Cardiac septum (tissue), 1 donor: Measurements from ENCODE around the gene PLEKHN1. TPM values are rescaled to one million over a fixed set of nuclear protein-coding genes. Genes with fewer than 3 reads are reported as not detected.

Source experiments
- DNase-seq: peaks from one replicate; pipeline ENCODE4 v3.0.0-alpha.2; 2020; ENCODE audit warnings: low spot score
- intact Hi-C: fragments of 100-400 bp; cut with DNase I; formaldehyde crosslinking; loops from one replicate; pipeline ENCODE4 v1.14.0; 2022
- total RNA-seq: library from RNA; stranded (reverse); fragmentation: NEBNext Ultra II Directional; extraction: Animal tissue kit (Norgen Biotek cat#: 25700); gene quantifications from one replicate; pipeline ENCODE4 v1.2.1, GENCODE V29; 2021
- donor health status: DM: no; HTN: no; CAD: no.

PLEKHN1 gene
- total RNA-seq, 1 donor from 2014 or later, result not detected

GRCh38 chr1:928825-929661 is 37.2 kb upstream of the PLEKHN1 start:
- intact Hi-C loops, result no loop called here
- no peak for DNase-seq

GRCh38 chr1:929712-930632 is 36.3 kb upstream of the PLEKHN1 start:
- intact Hi-C loops, result no loop called here
- no peak for DNase-seq

- no peak for DNase-seq
- intact Hi-C loops, result no loop called here
Measured at GRCh38 chr1:930633-931138, 35.6 kb upstream of the PLEKHN1 start.

GRCh38 chr1:931380-932172 is 34.7 kb upstream of the PLEKHN1 start:
- intact Hi-C loops, result no loop called here
- DNase-seq, result no peak

- DNase-seq, result no peak
- intact Hi-C loops, result no loop called here
Measured at GRCh38 chr1:932173-932510, 34.1 kb upstream of the PLEKHN1 start.

- intact Hi-C loops, result no loop called here
- no peak for DNase-seq
Measured at GRCh38 chr1:932776-933602, 33.3 kb upstream of the PLEKHN1 start.

- DNase-seq, result no peak
Measured at GRCh38 chr1:933603-933940, 32.7 kb upstream of the PLEKHN1 start.

GRCh38 chr1:934991-935750 is 31.1 kb upstream of the PLEKHN1 start:
- no peak for DNase-seq
- intact Hi-C loops, result no loop called here

More at GRCh38 chr1:933603-933940, 32.7 kb upstream of the PLEKHN1 start:
- intact Hi-C loops, result no loop called here

- intact Hi-C loops, result no loop called here
- no peak for DNase-seq
Measured at GRCh38 chr1:935751-936231, 30.5 kb upstream of the PLEKHN1 start.

GRCh38 chr1:936348-937264 is 29.7 kb upstream of the PLEKHN1 start:
- intact Hi-C loops, result no loop called here
- DNase-seq, result no peak

- no peak for DNase-seq
- intact Hi-C loops, result no loop called here
Measured at GRCh38 chr1:937521-937920, 28.8 kb upstream of the PLEKHN1 start.

- DNase-seq, result no peak
- intact Hi-C loops, result loop anchor here (2.0 kb wide), 1 partner anchor 33 kb away; no protein-coding TSS in a partner anchor
Measured at GRCh38 chr1:938088-938683, 28.1 kb upstream of the PLEKHN1 start.

- no peak for DNase-seq
- intact Hi-C loops, result loop anchor here (2.0 kb wide), 1 partner anchor 34 kb away; no protein-coding TSS in a partner anchor
Measured at GRCh38 chr1:938711-939489, 27.4 kb upstream of the PLEKHN1 start.

- no peak for DNase-seq
- intact Hi-C loops, result loop anchor here (2.0 kb wide), 2 partner anchors 17 to 35 kb away; partner anchors contain the start of gene SAMD11
Measured at GRCh38 chr1:939511-940106, 26.7 kb upstream of the PLEKHN1 start.
